Keratinocyte (primary cell): ENCODE results near the gene DCAF4. TPM values are rescaled to one million over a fixed set of nuclear protein-coding genes. Genes with fewer than 3 reads are reported as not detected.
A peak's percentile ranks its signal among the peaks of the same experiment; 100 is the strongest.

Experiments
- DNase-seq: peaks from one replicate; pipeline ENCODE4 v3.0.0-alpha.2; 2011; ENCODE audit warnings: low read depth, missing footprints, low spot score
- FAIRE-seq: peaks from 2 replicates; lab custom pipeline; 2011; peaks lifted over from hg19 to GRCh38; lab: Jason Lieb, UNC
- H2AFZ ChIP-seq: 2 replicates; pipeline ENCODE4 v1.6.0; 2012; ENCODE audit warnings: low read length, control low read depth, inconsistent platforms; ENCODE audit not compliant: control insufficient read depth
- H3K27ac ChIP-seq: 2 replicates; pipeline ENCODE4 v1.5.1; 2011; ENCODE audit warnings: low read length; ENCODE audit not compliant: control insufficient read depth, insufficient read depth
- H3K27me3 ChIP-seq: 3 replicates; pipeline ENCODE4 v1.6.0; 2011; ENCODE audit warnings: low read length; ENCODE audit not compliant: control insufficient read depth, insufficient read depth; ENCODE audit errors: extremely low read depth
- H3K36me3 ChIP-seq, 2 experiments: 2 replicates in 1 of 2; 3 replicates in 1 of 2; pipeline ENCODE4 v1.5.1; 2011; ENCODE audit warnings: low read length in 2 of 2, mild to moderate bottlenecking in 1 of 2; ENCODE audit not compliant: control insufficient read depth in 2 of 2, insufficient read depth in 2 of 2; ENCODE audit errors: extremely low read depth in 1 of 2
- H3K4me1 ChIP-seq: 3 replicates; pipeline ENCODE4 v1.5.1; 2011; ENCODE audit warnings: low read length; ENCODE audit not compliant: control insufficient read depth, insufficient read depth; ENCODE audit errors: extremely low read depth
- H3K4me2 ChIP-seq: 3 replicates; pipeline ENCODE4 v1.6.0; 2011; ENCODE audit warnings: low read depth, low read length; ENCODE audit not compliant: control insufficient read depth, insufficient read depth; ENCODE audit errors: extremely low read depth
- H3K4me3 ChIP-seq, 3 experiments: fragments of 200-600 bp in 1 of 3; sonication (generic) in 1 of 3; 2 replicates in 2 of 3; 3 replicates in 1 of 3; pipeline ENCODE4 v1.5.1; 2011 to 2016; ENCODE audit warnings: low read length in 3 of 3, mild to moderate bottlenecking in 3 of 3, control low read depth in 2 of 3, inconsistent platforms in 1 of 3, low read depth in 1 of 3, mixed read lengths in 1 of 3, mixed run types in 1 of 3, moderate library complexity in 1 of 3; ENCODE audit not compliant: control insufficient read depth in 2 of 3, insufficient read depth in 2 of 3; ENCODE audit errors: extremely low read depth in 1 of 3
- H3K79me2 ChIP-seq: 2 replicates; pipeline ENCODE4 v1.6.0; 2012; ENCODE audit warnings: low read length; ENCODE audit not compliant: control insufficient read depth, insufficient read depth
- H3K9ac ChIP-seq: 3 replicates; pipeline ENCODE4 v1.6.0; 2011; ENCODE audit warnings: low read length; ENCODE audit not compliant: control insufficient read depth, insufficient read depth; ENCODE audit errors: extremely low read depth
- H3K9me1 ChIP-seq: 3 replicates; pipeline ENCODE4 v1.6.0; 2011; ENCODE audit warnings: low read length; ENCODE audit not compliant: control insufficient read depth, insufficient read depth; ENCODE audit errors: extremely low read depth
- H3K9me3 ChIP-seq: 2 replicates; pipeline ENCODE4 v1.5.1; 2012; ENCODE audit warnings: low read depth, low read length; ENCODE audit not compliant: control insufficient read depth
- H4K20me1 ChIP-seq: 3 replicates; pipeline ENCODE4 v1.6.0; 2011; ENCODE audit warnings: low read length; ENCODE audit not compliant: control insufficient read depth, insufficient read depth; ENCODE audit errors: extremely low read depth
- CTCF ChIP-seq, 3 experiments: IDR thresholded peaks in 1 of 3; conservative IDR thresholded peaks in 1 of 3; optimal IDR thresholded peaks in 1 of 3; 2 replicates in 2 of 3; 3 replicates in 1 of 3; pipeline versions ENCODE3 to v1.5.1; 2011; ENCODE audit warnings: low read length in 3 of 3, mild to moderate bottlenecking in 3 of 3, moderate library complexity in 2 of 3, control low read depth in 1 of 3, inconsistent platforms in 1 of 3; ENCODE audit not compliant: insufficient read depth in 2 of 3; ENCODE audit errors: extremely low read depth in 1 of 3
- EZH2 ChIP-seq: IDR thresholded peaks from one replicate; pipeline ENCODE4 v1.6.1; 2012; ENCODE audit warnings: inconsistent platforms, mild to moderate bottlenecking, low read length, moderate library complexity
- dilution Hi-C: fragments of 300-500 bp; cut with MboI; formaldehyde crosslinking; loops from one replicate; pipeline ENCODE4 v1.7.0; 2020; ENCODE audit warnings: low sequenced_read_pairs; ENCODE audit not compliant: extremely low pct_ligation_motif_present
- polyA plus RNA-seq, 5 experiments: library from polyadenylated mRNA; depleted of rRNA in 3 of 5; stranded (reverse) in 3 of 5; stranded (forward) in 1 of 5; unstranded in 1 of 5; fragments of >200 nt; gene quantifications; 1 replicate in 1 of 5; 2 replicates in 3 of 5; 3 replicates in 1 of 5; pipeline versions ENCODE4 v1.2.1 to v1.2.3, GENCODE V29; 2011 to 2012; ENCODE audit warnings: missing spikeins in 2 of 5, low read depth in 1 of 5, low replicate concordance in 1 of 5

The DCAF4 gene
- polyA plus RNA-seq, 1 donor (not counting 4 experiments of a cell fraction or from before 2014, with no cell fraction given), result 26.1 TPM

GRCh38 chr14:72904218-72904617 is 22.0 kb upstream of the DCAF4 start:
- dilution Hi-C loops, result no loop called here
- FAIRE-seq (no peak), DNase-seq (no peak)
- Histone ChIP-seq H3K9me3 (no peaks in the 10 kb centered on the region), H3K4me3 (no peak overlapping the region), H3K79me2 (no peaks in the 10 kb centered on the region), H3K36me3 (no peaks in the 10 kb centered on the region), H3K9ac (no peak overlapping the region), H3K27ac (no peak overlapping the region), H3K27me3 (no peaks in the 10 kb centered on the region), H3K4me1 (peaks cover 8% of the 10 kb centered on the region), H4K20me1 (no peaks in the 10 kb centered on the region), H3K9me1 (no peaks in the 10 kb centered on the region), H2AFZ (no peak overlapping the region), H3K4me2 (no peak overlapping the region)
- TF ChIP-seq EZH2 (no peak), CTCF (optimal IDR thresholded peaks at IDR 0.05 in 1 of 3, IDR thresholded peaks at IDR 0.05 in 1 of 3, conservative IDR thresholded peaks at IDR 0.05 in 1 of 3; ENCODE audit: extremely low read depth in 1 of 3, insufficient read depth in 2 of 3, low read length in 3 of 3) (no peak)

- peak; percentile 23 for FAIRE-seq
- TF ChIP-seq CTCF (optimal IDR thresholded peaks at IDR 0.05 in 1 of 3, IDR thresholded peaks at IDR 0.05 in 1 of 3, conservative IDR thresholded peaks at IDR 0.05 in 1 of 3; ENCODE audit: extremely low read depth in 1 of 3, insufficient read depth in 2 of 3, low read length in 3 of 3), result peak; percentile 84 to 96 (median 86)
- TF ChIP-seq EZH2, result no peak
Measured at GRCh38 chr14:72904840-72905561, 21.3 kb upstream of the DCAF4 start.

More at GRCh38 chr14:72904840-72905561, 21.3 kb upstream of the DCAF4 start:
- Histone ChIP-seq H2AFZ (no peak overlapping the region), H3K9me3 (no peaks in the 10 kb centered on the region), H3K79me2 (no peaks in the 10 kb centered on the region), H3K9ac (no peak overlapping the region), H3K9me1 (no peaks in the 10 kb centered on the region), H4K20me1 (no peaks in the 10 kb centered on the region), H3K4me1 (peaks cover 13% of the 10 kb centered on the region), H3K36me3 (no peaks in the 10 kb centered on the region), H3K27me3 (no peaks in the 10 kb centered on the region), H3K27ac (no peak overlapping the region), H3K4me2 (no peak overlapping the region), H3K4me3 (no peak overlapping the region)
- dilution Hi-C loops, result no loop called here
- no peak for DNase-seq
